NCI-H2107 (cell line): ENCODE measurements around the gene RPL13A.
"Not testable (repeated sequence)": the region's sequence is repeated elsewhere in the genome, so short reads cannot be mapped to it uniquely, and the experiment has no call there.

Source experiments
- DNase-seq: peaks from one replicate; lab custom pipeline; 2025; lab: John Stamatoyannopoulos, UW

The RPL13A gene

GRCh38 chr19:49456326-49456725, 31.1 kb upstream of the RPL13A start:
- DNase-seq, result no peak

- DNase-seq, result no peak
These were observed 28.9 kb upstream of the RPL13A start for GRCh38 chr19:49458567-49458903.

- no peak for DNase-seq
These were observed 28.0 kb upstream of the RPL13A start for GRCh38 chr19:49459388-49459787.

- DNase-seq, result not testable (repeated sequence)
These were observed 26.3 kb upstream of the RPL13A start for GRCh38 chr19:49461130-49461529.

- no peak for DNase-seq
These were observed 25.8 kb upstream of the RPL13A start for GRCh38 chr19:49461656-49462055.

- no peak for DNase-seq
These were observed 24.9 kb upstream of the RPL13A start for GRCh38 chr19:49462492-49462891.

- DNase-seq, result no peak
These were observed 23.3 kb upstream of the RPL13A start for GRCh38 chr19:49463960-49464740.

GRCh38 chr19:49465371-49465770, 22.0 kb upstream of the RPL13A start:
- DNase-seq, result no peak

- DNase-seq, result no peak
These were observed 19.2 kb upstream of the RPL13A start for GRCh38 chr19:49468199-49468598.

GRCh38 chr19:49468746-49469447, 18.5 kb upstream of the RPL13A start:
- no peak for DNase-seq

GRCh38 chr19:49469828-49470614, 17.4 kb upstream of the RPL13A start:
- DNase-seq, result no peak

GRCh38 chr19:49470615-49470978, 16.8 kb upstream of the RPL13A start:
- DNase-seq, result no peak

- DNase-seq, result no peak
These were observed 14.5 kb upstream of the RPL13A start for GRCh38 chr19:49472936-49473335.

- not testable (repeated sequence) for DNase-seq
These were observed 13.9 kb upstream of the RPL13A start for GRCh38 chr19:49473501-49473867.

GRCh38 chr19:49473868-49474541, 13.4 kb upstream of the RPL13A start, which contains the start of gene FLT3LG:
Gene FLT3LG, plus strand, starts transcription at chr19:49474215. Its CDS starts 425 bp downstream, at chr19:49474640.
- peak; percentile 68 for DNase-seq

- no peak for DNase-seq
These were observed 12.9 kb upstream of the RPL13A start for GRCh38 chr19:49474542-49474924.

GRCh38 chr19:49475191-49475917, 12.1 kb upstream of the RPL13A start:
- no peak for DNase-seq

- no peak for DNase-seq
These were observed 11.2 kb upstream of the RPL13A start for GRCh38 chr19:49475995-49476880.

GRCh38 chr19:49479975-49480628, 7.3 kb upstream of the RPL13A start:
- no peak for DNase-seq
